Progenitor cell of endocrine pancreas (in vitro differentiated cells): ENCODE measurements around the gene SCRT2. TPM values are rescaled to one million over a fixed set of nuclear protein-coding genes. Genes with fewer than 3 reads are reported as not detected.

ENCODE experiments used
- DNase-seq: peaks from one replicate; pipeline ENCODE4 v3.0.0; 2021; ENCODE audit warnings: low spot score; ENCODE audit not compliant: unreplicated experiment
- H3K27ac Mint-ChIP-seq: 2 replicates; pipeline ENCODE4 v1.8.0; 2021; ENCODE audit warnings: mild to moderate bottlenecking, moderate library complexity, mixed read lengths
- H3K27me3 Mint-ChIP-seq: 2 replicates; pipeline ENCODE4 v1.8.0; 2021; ENCODE audit warnings: mixed read lengths
- H3K36me3 Mint-ChIP-seq: 2 replicates; pipeline ENCODE4 v1.8.0; 2022; ENCODE audit warnings: mixed read lengths; ENCODE audit not compliant: insufficient read depth
- H3K4me1 Mint-ChIP-seq: 2 replicates; pipeline ENCODE4 v1.8.0; 2021; ENCODE audit warnings: low read depth, mixed read lengths
- H3K4me3 Mint-ChIP-seq: 2 replicates; pipeline ENCODE4 v1.8.0; 2021; ENCODE audit warnings: low read depth, mild to moderate bottlenecking, moderate library complexity, mixed read lengths
- H3K9me3 Mint-ChIP-seq: 2 replicates; pipeline ENCODE4 v1.8.0; 2021; ENCODE audit warnings: low read depth, mixed read lengths
- CTCF ChIP-seq: fragments of 200-600 bp; sonication (generic); IDR thresholded peaks from one replicate; pipeline ENCODE4 v1.5.0; 2021; ENCODE audit warnings: antibody characterized with exemption, mild to moderate bottlenecking; ENCODE audit not compliant: unreplicated experiment
- total RNA-seq: library from RNA; stranded (reverse); gene quantifications from 2 replicates; pipeline ENCODE4 v1.2.1, GENCODE V29; 2021

The SCRT2 gene
- total RNA-seq, 1 donor from 2014 or later, result not detected

- Mint-ChIP-seq H3K4me1 (peaks cover 14% of the 10 kb centered on the region), H3K4me3 (no peak overlapping the region), H3K27me3 (peaks cover 14% of the 10 kb centered on the region), H3K36me3 (no peaks in the 10 kb centered on the region), H3K27ac (no peak overlapping the region), H3K9me3 (no peaks in the 10 kb centered on the region)
- no peak for TF ChIP-seq CTCF
- DNase-seq, result no peak
Observed at GRCh38 chr20:637559-637958, 38.0 kb downstream of the SCRT2 start.

- TF ChIP-seq CTCF, result no peak
- H3K27me3 Mint-ChIP-seq, result peaks cover 14% of the 10 kb centered on the region
- no peak for DNase-seq
- no peaks in the 10 kb centered on the region for H3K36me3 Mint-ChIP-seq
- H3K27ac Mint-ChIP-seq, result no peak overlapping the region
- no peaks in the 10 kb centered on the region for H3K9me3 Mint-ChIP-seq
- H3K4me1 Mint-ChIP-seq, result peaks cover 12% of the 10 kb centered on the region
- no peak overlapping the region for H3K4me3 Mint-ChIP-seq
Observed at GRCh38 chr20:635893-636338, 39.7 kb downstream of the SCRT2 start.

GRCh38 chr20:635028-635892 lies 40.3 kb downstream of the SCRT2 start:
- no peak for DNase-seq
- H3K36me3 Mint-ChIP-seq, result no peaks in the 10 kb centered on the region
- no peaks in the 10 kb centered on the region for H3K9me3 Mint-ChIP-seq
- H3K4me1 Mint-ChIP-seq, result peaks cover 12% of the 10 kb centered on the region
- H3K27me3 Mint-ChIP-seq, result peaks cover 12% of the 10 kb centered on the region
- no peak overlapping the region for H3K27ac Mint-ChIP-seq
- H3K4me3 Mint-ChIP-seq, result no peak overlapping the region
- TF ChIP-seq CTCF, result no peak

GRCh38 chr20:634148-634925 lies 41.3 kb downstream of the SCRT2 start:
- no peaks in the 10 kb centered on the region for H3K9me3 Mint-ChIP-seq
- peaks cover 10% of the 10 kb centered on the region for H3K27me3 Mint-ChIP-seq
- H3K4me1 Mint-ChIP-seq, result peaks cover 12% of the 10 kb centered on the region
- no peak overlapping the region for H3K27ac Mint-ChIP-seq
- H3K4me3 Mint-ChIP-seq, result no peak overlapping the region
- no peak for TF ChIP-seq CTCF
- DNase-seq, result no peak
- H3K36me3 Mint-ChIP-seq, result no peaks in the 10 kb centered on the region

- Mint-ChIP-seq H3K36me3 (no peaks in the 10 kb centered on the region), H3K27me3 (peaks cover 19% of the 10 kb centered on the region), H3K4me1 (peaks cover 12% of the 10 kb centered on the region), H3K9me3 (no peaks in the 10 kb centered on the region), H3K27ac (no peak overlapping the region), H3K4me3 (no peak overlapping the region)
- no peak for DNase-seq
- TF ChIP-seq CTCF, result no peak
Observed at GRCh38 chr20:631101-631500, 44.5 kb downstream of the SCRT2 start.
